GM18861 (cell line): ENCODE data around the gene MYH14.

ENCODE experiments used
- ATAC-seq: cut with Tn5 transposase; IDR thresholded peaks from one replicate; pipeline ENCODE4 v1.9.1; 2021; ENCODE audit not compliant: unreplicated experiment

MYH14 gene

GRCh38 chr19:50203281-50204080 lies at the start of gene MYH14:
Gene MYH14 (plus strand): TSS chr19:50203622. CDS start chr19:50210366, 6,744 bp downstream.
- ATAC-seq: no peak

- no peak for ATAC-seq
Measured at GRCh38 chr19:50154529-50154928, 48.9 kb upstream of the MYH14 start.

GRCh38 chr19:50155520-50156109 lies 47.8 kb upstream of the MYH14 start:
- no peak for ATAC-seq

- ATAC-seq: no peak
Measured at GRCh38 chr19:50158577-50158976, 44.8 kb upstream of the MYH14 start.

GRCh38 chr19:50159078-50159477 lies 44.3 kb upstream of the MYH14 start:
- no peak for ATAC-seq

GRCh38 chr19:50162988-50163387 lies 40.4 kb upstream of the MYH14 start, which contains the start of gene IZUMO2:
Gene IZUMO2 (minus strand): TSS chr19:50163281. CDS start chr19:50163194, 87 bp downstream.
- no peak for ATAC-seq

GRCh38 chr19:50167314-50167721 lies 36.1 kb upstream of the MYH14 start:
- no peak for ATAC-seq

- ATAC-seq: no peak
Measured at GRCh38 chr19:50171752-50172151, 31.7 kb upstream of the MYH14 start.

- ATAC-seq: no peak
Measured at GRCh38 chr19:50172726-50173125, 30.7 kb upstream of the MYH14 start.

- ATAC-seq: no peak
Measured at GRCh38 chr19:50173127-50173526, 30.3 kb upstream of the MYH14 start.

- no peak for ATAC-seq
Measured at GRCh38 chr19:50174100-50174793, 29.2 kb upstream of the MYH14 start.

- ATAC-seq: no peak
Measured at GRCh38 chr19:50175924-50176323, 27.5 kb upstream of the MYH14 start.

- ATAC-seq: no peak
Measured at GRCh38 chr19:50176775-50177174, 26.6 kb upstream of the MYH14 start.

- no peak for ATAC-seq
Measured at GRCh38 chr19:50178320-50178719, 25.1 kb upstream of the MYH14 start.

GRCh38 chr19:50178859-50179537 lies 24.4 kb upstream of the MYH14 start:
- ATAC-seq: no peak

GRCh38 chr19:50181121-50181520 lies 22.3 kb upstream of the MYH14 start:
- no peak for ATAC-seq

- ATAC-seq: no peak
Measured at GRCh38 chr19:50184196-50184595, 19.2 kb upstream of the MYH14 start.

- ATAC-seq: no peak
Measured at GRCh38 chr19:50187937-50188336, 15.5 kb upstream of the MYH14 start.

GRCh38 chr19:50189331-50189730 lies 14.1 kb upstream of the MYH14 start:
- no peak for ATAC-seq

GRCh38 chr19:50190439-50190891 lies 13.0 kb upstream of the MYH14 start:
- ATAC-seq: no peak

- ATAC-seq: no peak
Measured at GRCh38 chr19:50191216-50191615, 12.2 kb upstream of the MYH14 start.
